Fibroblast of the conjunctiva (primary cell): ENCODE data around the gene FSIP1.
A peak's percentile ranks its signal among the peaks of the same experiment; 100 is the strongest.

ENCODE experiments used
- DNase-seq: peaks from one replicate; pipeline ENCODE4 v3.0.0-alpha.2; 2010; ENCODE audit warnings: low read depth

The FSIP1 gene

DNA sequence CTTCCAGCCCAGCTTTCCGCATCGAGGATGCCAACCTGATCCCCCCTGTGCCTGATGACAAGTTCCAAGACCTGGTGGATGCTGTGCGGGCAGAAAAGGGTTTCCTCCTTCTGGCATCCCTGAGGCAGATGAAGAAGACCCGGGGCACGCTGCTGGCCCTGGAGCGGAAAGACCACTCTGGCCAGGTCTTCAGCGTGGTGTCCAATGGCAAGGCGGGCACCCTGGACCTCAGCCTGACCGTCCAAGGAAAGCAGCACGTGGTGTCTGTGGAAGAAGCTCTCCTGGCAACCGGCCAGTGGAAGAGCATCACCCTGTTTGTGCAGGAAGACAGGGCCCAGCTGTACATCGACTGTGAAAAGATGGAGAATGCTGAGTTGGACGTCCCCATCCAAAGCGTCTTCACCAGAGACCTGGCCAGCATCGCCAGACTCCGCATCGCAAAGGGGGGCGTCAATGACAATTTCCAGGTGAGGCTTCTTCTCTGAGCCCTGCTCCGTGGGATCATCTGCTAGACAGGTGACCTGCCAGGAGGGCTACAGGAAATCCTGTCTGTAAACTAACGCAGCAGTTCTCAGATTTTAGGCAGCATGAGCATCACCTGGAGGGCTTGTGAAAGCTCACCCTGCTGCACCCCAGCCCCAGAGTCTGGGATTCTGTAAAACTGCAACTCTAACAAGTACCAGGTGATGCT lies 200.2 kb downstream of the FSIP1 start:
- no peak for DNase-seq

DNA sequence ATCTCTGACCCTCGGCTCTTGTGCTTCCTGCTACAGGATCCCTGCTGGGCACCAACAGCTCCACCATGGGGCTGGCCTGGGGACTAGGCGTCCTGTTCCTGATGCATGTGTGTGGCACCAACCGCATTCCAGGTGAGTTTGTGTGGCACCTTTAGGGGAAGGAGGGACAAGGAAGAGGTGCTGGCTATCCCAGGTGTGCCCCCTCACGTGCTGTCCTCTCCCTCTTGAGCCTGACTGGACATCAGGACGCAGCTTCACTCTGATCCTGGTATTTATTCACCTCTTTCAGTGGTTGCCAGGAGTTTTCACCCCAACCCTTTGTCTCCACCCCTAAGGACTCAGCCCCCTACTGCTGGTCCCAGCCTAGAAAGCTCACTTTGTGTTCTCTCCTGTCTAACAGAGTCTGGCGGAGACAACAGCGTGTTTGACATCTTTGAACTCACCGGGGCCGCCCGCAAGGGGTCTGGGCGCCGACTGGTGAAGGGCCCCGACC lies 200.8 kb downstream of the FSIP1 start:
- no peak for DNase-seq

DNA sequence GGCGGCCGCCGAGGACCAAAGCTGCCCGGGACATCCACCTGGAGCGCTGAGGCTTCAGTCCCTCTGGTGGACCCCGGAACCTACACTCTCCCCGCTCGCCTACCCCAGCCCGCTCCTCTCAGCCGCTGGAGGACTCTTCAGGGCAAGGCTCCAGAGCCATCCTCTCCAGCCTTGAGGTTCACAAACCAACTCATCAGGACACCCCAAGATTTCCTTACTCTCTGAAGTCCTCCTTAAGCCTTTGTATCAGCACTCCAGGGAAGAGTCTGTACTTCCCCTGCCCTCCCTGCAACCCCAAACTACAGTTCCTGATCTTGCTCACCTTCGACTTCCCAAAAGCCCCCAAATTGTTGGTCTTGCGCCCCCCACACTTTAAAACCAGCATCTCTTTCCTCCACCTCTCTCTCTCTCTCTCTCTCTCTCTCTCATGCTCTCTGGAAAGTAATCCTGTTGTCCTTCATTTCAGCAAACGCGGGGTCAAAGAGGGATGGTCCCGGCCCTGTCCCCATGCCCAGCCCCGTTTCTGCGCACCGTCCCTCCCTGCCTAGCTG lies 201.3 kb downstream of the FSIP1 start:
- no peak for DNase-seq

DNA sequence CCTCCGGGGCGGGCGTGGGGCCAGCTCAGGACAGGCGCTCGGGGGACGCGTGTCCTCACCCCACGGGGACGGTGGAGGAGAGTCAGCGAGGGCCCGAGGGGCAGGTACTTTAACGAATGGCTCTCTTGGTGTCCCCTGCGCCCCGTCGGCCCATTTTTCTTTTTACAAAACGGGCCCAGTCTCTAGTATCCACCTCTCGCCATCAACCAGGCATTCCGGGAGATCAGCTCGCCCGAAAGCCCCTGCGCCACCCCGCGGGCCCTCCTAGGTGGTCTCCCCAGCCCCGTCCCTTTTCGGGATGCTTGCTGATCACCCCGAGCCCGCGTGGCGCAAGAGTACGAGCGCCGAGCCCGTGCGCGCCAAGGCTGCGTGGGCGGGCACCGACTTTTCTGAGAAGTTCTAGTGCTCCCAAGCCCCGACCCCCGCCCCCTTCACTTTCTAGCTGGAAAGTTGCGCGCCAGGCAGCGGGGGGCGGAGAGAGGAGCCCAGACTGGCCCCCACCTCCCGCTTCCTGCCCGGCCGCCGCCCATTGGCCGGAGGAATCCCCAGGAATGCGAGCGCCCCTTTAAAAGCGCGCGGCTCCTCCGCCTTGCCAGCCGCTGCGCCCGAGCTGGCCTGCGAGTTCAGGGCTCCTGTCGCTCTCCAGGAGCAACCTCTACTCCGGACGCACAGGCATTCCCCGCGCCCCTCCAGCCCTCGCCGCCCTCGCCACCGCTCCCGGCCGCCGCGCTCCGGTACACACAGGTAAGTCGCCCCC lies 202.0 kb downstream of the FSIP1 start, which contains the start of gene THBS1:
Gene THBS1 (plus strand): TSS at position 595 of the 757 bp plus-strand sequence. CDS start 779 bp downstream, outside the sequence.
- peak; percentile 83 for DNase-seq

DNA sequence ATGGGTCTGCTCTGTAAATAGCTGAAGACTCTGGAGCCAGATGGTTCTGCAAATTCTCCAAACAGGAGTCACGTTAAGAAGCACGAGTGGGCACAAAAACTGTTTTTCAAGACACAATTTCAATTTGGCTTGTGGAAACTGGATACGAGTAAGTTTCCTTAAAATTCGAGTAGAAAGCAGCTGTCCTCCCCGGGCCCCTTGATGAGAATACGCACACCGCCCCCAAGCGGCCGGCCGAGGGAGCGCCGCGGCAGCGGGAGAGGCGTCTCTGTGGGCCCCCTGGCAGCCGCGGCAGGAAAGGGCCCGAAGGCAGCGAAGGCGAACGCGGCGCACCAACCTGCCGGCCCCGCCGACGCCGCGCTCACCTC lies 202.5 kb downstream of the FSIP1 start:
- peak; percentile 89 for DNase-seq

DNA sequence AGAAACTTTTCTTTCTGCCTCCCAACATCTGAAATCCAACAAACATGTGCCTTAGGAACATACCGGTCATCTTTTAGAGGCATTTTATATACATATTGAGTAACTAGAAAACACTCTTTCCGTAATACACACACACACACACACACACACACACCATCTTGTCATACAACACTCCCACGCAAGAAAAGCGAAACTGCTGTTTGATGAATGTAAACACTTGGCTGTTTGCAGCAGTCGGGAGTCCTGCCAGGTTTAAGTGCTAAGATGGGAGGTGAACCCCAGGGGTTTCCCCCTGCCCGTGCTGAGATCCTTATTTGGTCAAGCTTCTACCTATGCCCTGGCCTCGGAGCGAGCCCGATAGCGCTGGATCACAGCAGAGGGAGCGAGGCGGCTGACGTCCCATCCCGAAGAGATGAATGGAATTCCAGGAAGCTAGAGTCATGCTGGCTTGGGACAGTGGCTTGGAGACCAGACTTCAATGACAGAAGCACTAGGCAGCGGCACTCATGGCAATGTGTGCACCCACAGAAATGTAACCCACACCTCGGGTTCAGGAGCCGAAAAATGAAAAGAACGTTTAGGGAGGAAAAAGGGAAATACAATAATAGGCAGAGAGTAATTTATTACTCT lies 203.0 kb downstream of the FSIP1 start:
- DNase-seq = peak; percentile 72

DNA sequence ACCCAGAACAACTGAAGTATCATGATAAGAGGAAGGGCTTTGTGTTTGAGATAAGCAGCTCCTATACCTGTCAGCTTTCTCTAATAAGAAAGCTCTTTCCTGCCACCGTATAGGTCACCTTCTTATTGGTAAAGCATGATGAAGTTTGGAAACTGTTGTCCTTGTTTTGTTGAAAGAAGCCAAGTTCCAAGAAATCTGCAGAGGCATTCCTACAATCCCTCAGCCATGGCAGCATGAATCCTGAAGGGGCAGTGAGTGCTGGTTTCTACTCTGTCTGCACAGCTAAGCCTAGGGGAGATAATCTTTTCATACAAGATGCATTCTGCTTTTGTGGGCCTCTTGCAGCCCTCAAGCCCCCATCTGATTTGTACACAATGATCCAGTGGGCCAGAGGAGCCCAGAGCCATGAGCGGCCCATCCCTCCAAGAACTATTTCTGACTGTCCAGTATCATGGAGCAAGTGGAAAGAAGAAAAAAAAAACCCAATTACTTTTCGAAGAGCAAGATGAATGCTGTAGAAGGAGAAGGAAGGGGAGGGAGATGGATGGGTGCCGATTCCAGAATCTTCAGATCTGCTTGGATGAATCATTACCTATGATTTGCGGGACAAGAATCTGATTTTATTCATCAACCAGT lies 203.7 kb downstream of the FSIP1 start:
- no peak for DNase-seq

DNA sequence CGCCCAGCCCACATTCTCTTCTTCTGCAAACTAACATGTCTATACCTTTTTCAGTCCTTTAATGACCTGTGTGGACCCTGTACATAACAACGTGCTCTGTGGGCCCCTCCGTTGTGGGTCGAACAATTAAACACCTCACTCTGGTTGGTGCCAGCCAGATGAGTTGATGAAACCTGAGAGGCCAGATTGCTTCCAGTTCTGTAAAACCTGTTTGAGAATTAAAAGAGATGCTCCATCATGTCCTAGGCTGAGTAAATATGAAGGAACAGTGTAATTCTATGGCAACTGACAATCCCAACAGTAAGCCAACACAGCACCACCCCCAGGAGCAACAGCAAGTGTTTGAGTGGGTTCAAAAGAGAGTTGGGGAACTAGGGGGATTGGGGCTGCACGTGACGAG lies 207.5 kb downstream of the FSIP1 start:
- DNase-seq = no peak

DNA sequence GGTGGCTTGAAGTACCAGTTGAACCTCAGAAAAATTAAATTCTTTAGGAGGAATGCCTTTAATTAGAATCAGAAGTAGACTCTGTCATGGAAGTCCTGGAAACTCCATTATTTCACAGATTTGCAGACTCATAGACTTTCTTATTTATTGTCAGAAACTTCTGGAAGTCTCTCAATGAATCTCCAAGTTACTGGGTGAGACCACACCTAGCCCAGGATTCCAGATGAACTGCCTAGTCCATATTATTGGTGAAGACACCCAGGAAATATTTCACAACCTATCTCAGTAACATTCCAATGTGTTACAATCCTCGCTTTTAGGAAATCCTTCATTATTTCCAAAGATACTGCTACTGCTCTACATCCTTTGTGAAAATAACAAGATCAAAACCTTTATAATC lies 208.2 kb downstream of the FSIP1 start:
- no peak for DNase-seq

DNA sequence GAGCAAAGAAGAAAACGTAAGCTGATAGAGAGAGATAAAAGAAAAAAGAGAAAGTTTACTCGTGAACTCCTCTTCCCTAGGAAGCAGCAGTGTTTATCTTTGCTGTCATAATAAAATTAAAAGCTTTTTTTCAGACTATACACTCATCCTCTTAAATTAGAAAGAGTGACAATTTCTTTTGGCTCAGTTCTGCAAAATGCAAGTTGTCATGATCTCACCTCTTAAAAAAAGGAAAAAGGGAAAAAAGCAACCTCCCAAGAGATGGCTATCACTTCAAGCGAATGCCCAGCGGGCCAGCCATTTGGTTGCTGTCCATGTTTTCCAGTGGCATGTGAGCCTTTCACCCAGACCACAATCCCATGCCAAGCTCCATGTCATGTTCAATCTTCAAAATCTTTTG lies 208.8 kb downstream of the FSIP1 start:
- DNase-seq = no peak

DNA sequence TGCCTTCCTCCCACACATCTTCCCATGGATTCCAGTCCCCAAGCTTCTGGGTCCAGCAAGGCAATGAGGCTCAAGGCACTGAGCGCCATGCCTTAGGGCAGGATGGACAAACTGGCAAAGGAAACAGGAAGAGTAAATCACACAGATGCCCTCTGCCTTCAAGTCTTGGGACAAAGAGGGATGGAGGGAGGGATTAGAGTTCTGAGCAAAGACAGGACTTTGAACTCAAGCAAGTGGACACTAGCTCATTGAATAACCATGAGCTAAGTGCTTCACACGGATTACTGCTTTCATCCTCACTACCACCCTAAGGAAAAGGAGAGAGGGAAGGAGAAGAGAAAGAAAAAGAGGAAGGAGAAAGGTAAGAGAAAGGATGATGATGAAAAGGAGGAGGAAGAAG lies 209.4 kb downstream of the FSIP1 start:
- DNase-seq = no peak

DNA sequence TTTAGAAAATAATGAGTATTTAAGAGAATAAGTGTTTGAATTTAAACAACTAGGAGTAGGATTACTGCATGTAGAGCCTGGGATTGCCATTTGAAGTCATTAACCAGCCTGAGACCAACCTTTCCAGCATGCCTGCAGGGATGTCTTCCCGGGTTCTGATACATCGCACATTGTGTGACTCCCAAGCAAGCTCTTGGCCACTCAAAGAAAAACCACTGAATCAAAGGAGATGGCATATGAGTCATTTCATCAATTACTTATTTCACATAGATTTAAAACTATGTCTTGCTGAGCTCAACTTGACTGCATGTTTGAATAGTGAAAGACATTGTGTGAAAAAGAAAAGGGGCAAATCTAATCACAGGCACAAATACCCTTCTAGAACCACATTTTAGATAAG lies 216.8 kb downstream of the FSIP1 start:
- DNase-seq = no peak

DNA sequence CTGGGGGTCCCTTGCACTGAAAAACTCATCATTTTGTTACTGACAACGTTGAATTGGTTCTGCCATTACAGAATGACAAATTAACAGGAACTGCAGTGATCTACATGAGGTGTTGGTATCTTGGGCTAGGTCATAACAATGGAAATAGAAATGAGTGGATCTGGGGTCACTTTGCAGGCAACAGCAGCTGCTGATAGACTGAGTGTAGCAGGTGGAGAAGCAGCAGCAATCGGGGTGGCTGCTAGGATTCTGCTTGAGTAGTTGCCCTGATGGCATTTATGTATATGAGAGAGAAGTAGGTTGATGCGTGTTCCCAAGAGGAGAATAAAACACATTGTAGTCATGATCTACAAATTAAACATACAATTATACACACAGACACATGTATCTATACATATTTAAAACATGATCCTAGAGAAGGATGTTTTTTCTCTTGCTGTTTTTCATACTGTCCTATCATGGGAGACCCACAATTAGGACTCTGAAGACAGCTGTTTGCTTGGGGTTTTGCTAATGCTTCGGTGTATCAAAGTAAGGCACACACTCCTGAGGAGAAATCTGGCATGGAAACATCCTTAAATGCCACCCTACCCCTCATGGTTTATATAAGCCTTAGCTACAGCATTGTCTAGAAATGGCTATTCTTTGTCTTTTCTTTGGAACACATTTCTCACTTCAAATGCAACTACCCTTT lies 217.5 kb downstream of the FSIP1 start:
- no peak for DNase-seq

DNA sequence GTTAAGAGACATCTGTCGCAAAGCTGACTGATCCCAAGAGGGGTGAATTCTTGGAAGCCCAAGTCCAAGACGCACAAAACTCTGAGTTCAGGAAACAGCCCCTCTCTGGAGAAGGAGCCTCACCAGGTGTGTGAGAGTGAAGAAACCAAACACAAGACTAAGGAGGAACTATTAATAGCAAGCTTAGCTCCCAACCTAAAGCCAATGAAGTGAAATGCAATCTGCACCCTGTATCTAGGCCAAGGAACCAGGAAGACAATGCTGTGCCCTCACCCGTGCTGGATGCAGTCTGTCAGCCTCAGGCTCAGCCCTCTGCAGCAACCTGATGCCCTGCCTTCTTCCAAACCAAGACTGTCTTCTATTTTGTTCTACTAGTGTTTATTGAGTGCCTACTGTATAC lies 224.2 kb downstream of the FSIP1 start:
- no peak for DNase-seq

DNA sequence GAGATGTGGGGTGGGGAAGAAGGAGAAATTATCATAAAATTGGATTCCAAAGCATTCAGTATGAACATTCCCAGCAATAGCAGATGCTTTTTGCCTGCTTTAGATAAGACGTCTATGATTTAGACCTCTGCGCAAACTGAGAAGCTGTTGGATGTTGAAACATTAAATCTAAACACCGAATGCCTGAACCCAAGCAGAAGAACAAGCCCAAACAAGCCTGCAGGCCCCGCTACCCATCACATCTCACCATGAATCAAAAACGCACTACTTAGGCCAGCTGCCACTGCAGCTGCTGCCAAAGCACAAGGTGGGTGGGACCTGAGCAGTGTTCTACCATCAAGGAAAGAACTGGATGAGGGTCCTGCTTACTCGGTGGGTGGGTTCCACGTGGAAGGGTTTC lies 226.2 kb downstream of the FSIP1 start:
- no peak for DNase-seq

DNA sequence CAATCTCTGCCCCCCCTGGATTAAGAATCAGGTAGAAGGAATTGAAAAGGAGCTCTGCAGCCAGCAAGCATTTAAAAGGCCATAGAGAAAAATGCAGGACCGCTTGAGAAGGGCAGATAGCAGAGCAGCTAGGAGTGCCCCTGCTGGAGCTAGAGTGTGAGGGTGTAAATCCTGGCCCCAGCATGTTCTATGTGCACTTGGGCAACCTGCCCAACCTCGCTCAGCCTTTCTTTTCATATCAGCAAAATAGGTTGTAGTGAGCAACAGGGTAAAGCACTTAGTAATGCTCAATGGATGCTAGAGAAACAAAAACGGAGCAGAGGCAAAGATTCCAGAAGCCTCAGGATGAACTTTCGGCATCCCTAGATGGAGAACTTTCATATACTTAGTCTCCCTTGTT lies 226.8 kb downstream of the FSIP1 start:
- DNase-seq = no peak

DNA sequence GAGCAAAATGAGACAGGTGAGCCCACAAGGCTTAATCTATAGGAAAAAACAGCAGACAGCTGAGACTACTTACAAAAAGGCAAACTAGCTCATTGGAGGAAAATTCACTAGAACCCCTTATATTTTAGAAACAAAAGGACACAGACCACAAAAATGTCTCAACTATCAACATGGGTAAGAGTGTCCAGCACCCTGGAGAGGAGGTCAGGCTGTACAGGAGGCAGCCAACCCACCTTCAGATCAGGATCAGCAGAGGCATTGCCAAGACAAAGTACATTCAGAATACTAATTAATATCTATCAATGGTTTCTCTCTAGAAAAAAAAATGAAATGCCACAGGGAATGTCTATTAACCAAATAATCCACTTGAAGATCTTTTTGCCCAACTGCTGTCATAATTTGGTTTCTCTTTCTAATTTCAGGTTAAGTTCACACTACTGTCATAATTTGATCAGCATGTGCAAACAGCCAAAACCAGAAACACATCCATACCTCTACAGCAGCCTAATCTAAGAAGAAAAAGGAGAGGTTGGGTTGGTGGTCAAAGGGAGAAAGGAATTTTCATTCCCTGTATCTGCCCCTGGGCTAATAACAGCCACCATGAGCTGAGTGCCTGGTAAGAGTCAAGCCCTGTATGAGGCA lies 227.8 kb downstream of the FSIP1 start:
- no peak for DNase-seq

DNA sequence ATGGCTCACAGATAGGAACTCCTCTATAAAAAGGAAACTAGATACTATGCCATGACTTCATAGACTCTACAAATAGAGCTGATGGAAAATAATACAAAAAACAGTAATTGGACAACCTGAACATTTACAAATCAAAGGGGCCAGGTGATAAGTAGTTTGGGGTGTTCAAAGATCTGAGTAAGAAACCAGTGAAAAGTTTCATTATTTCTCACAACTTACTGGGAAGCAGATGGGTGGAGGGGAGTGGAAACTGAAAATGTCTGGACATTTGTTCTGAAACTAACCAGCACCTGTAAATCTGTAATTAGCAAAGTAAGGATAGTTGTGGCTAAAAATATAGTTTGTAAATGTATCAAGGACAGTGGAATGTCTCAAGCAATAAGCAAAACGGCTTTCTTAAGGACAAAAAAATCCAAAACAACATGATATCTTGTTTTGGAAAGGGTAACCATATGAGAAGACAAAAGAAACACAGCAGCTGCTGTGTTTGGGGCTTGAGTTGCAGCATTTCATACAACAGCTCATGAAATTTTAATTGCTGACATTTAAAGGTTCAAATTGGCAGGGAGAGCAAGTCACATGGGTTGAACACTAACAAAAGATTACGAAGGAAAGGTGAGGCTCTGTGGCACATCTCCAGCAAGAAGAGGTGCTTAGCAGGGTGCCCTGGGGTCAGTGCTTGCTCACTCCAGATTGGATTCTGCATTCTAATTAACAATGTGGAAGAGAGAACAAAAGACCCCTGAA lies 228.5 kb downstream of the FSIP1 start:
- DNase-seq = no peak

DNA sequence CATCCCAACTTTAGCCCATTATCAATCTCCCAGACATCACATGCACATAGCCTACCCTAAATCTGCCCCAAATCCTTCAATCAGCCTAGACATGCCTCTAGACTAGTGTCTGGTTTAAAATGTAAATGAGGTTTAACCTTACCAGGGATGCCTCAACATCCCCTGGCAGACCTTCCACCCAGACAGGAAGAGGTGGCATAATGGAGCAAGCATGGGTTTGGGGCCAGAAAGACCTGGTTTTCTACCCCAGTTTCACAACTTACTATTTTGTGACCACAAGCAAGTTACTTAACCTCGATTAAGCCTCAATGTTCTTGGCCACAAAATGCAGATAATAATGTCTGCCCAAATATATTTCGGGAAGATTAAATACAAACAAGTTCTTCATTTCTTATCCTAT lies 230.1 kb downstream of the FSIP1 start:
- no peak for DNase-seq

DNA sequence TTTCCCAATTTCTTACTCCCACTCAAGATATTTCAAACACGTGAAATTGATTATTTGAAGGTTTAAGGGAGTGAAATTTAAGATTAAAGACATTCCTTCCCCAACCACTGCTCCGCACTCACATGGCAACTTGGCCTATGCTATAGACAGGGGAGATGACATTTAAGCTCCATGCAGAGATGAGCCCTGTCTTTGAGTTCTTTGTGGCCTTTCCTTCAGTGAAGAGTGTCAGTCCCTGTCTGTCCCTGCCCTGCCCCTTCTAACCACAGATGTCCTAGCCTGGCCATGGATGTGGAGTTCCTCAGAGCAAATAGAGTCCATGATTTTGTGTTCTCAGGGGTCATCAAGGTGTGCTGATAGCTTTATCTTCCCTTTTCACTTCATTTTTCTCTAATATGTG lies 231.2 kb downstream of the FSIP1 start:
- no peak for DNase-seq
